SU-DHL-6 (cell line): ENCODE results near the gene WDTC1.

Source experiments
- H2AFZ ChIP-seq: fragments of 200-600 bp; sonication (generic); 2 replicates; pipeline ENCODE4 v1.6.1; 2014; ENCODE audit warnings: low read depth, mild to moderate bottlenecking, moderate library complexity, mixed read lengths, antibody characterized with exemption, low read length; ENCODE audit not compliant: severe bottlenecking
- H3F3A ChIP-seq: fragments of 200-600 bp; shearing (Covaris generic); 2 replicates; pipeline ENCODE4 v1.6.0; 2016; ENCODE audit warnings: antibody characterized with exemption, mild to moderate bottlenecking; ENCODE audit not compliant: insufficient read depth
- H3K27ac ChIP-seq: fragments of 200-600 bp; sonication (generic); 2 replicates; pipeline ENCODE4 v1.5.1; 2016; ENCODE audit warnings: low read depth, mild to moderate bottlenecking, low read length, moderate library complexity, mixed read lengths
- H3K27me3 ChIP-seq: fragments of 200-600 bp; sonication (generic), shearing (Covaris generic); 2 replicates; pipeline ENCODE4 v1.6.0; 2014; ENCODE audit warnings: mild to moderate bottlenecking, low read length
- H3K36me3 ChIP-seq: fragments of 200-600 bp; sonication (generic); 2 replicates; pipeline ENCODE4 v1.6.1; 2014; ENCODE audit warnings: mild to moderate bottlenecking, low read length, mixed read lengths
- H3K4me2 ChIP-seq: fragments of 300-600, 200-600 bp; shearing (Covaris generic), sonication (generic); 2 replicates; pipeline ENCODE4 v1.6.0; 2014; ENCODE audit warnings: low read length, low read depth, mild to moderate bottlenecking; ENCODE audit not compliant: poor library complexity, severe bottlenecking
- H3K4me3 ChIP-seq: fragments of 200-600 bp; sonication (generic); 2 replicates; pipeline ENCODE4 v1.5.1; 2014; ENCODE audit warnings: antibody characterized with exemption, low read length, mild to moderate bottlenecking, mixed read lengths; ENCODE audit not compliant: insufficient read depth, poor library complexity, severe bottlenecking
- H3K79me2 ChIP-seq: fragments of 200-600 bp; sonication (generic); 2 replicates; pipeline ENCODE4 v1.6.1; 2014; ENCODE audit warnings: mild to moderate bottlenecking, low read length, moderate library complexity; ENCODE audit not compliant: insufficient read depth
- H3K9ac ChIP-seq: fragments of 200-600 bp; sonication (generic); 2 replicates; pipeline ENCODE4 v1.7.0; 2014; ENCODE audit warnings: mild to moderate bottlenecking, low read length
- H3K9me2 ChIP-seq: fragments of 200-600 bp; sonication (generic); replicated peaks from 2 replicates; pipeline ENCODE4 v1.6.1; 2014; ENCODE audit warnings: low read length; ENCODE audit not compliant: insufficient read depth
- H3K9me3 ChIP-seq: fragments of 200-600 bp; sonication (generic); 2 replicates; pipeline ENCODE4 v1.6.1; 2014; ENCODE audit warnings: low read length, mixed read lengths; ENCODE audit not compliant: insufficient read depth
- H4K20me1 ChIP-seq: fragments of 200-600 bp; sonication (generic); 2 replicates; pipeline ENCODE4 v1.6.1; 2014; ENCODE audit warnings: low read depth, mild to moderate bottlenecking, antibody characterized with exemption, low read length, moderate library complexity, mixed read lengths
- EZH2phosphoT487 ChIP-seq: fragments of 200-600 bp; sonication (generic), shearing (Covaris generic); conservative IDR thresholded peaks from 2 replicates; pipeline ENCODE4 v1.6.1; 2018; ENCODE audit warnings: mild to moderate bottlenecking, antibody characterized with exemption, low read length, moderate library complexity, mixed read lengths
- TF ChIP-seq, protein P1 (sequence below): fragments of 200-600 bp; sonication (generic); IDR thresholded peaks from one replicate; pipeline ENCODE4 v1.5.1; 2017; ENCODE audit warnings: antibody characterized with exemption, mild to moderate bottlenecking, low read length, moderate library complexity; ENCODE audit not compliant: insufficient read depth, poor library complexity, severe bottlenecking

Gene WDTC1

DNA sequence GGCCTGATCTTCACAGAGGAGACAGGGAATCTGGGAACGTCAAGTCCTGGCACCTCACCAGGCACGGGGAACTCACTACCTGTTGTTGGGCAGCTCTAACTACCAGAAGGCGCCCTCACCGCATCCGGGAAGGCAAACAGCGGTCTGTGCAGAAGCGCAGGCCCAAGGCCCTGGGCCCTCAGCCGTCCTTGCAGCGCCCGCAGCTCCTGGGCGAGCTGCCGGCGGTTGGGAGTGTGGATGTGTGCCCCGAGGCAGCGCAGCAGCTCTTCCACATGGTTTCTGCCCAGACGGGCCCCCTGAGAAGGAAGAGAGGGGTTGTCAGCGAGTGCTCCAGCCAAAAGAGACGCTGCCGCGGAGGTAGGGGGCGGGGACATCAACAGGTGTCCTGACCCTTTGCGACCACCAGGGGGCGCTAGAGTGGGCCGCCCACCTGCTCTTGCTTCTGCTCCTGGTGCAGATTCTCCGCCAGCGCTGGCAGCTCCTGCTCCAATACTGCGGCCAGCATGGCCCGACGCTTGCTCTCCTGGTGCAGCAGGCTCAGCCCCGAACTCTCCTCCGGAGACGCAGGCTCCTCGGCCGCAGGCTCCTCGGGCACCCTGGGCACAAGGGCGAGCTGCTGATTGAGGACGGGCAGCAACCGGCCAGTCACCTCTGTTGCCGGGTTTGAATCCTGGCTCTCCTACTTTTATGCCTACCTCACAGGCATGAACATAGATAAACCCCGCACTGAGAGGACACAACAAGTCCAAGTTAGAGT lies 123.0 kb downstream of the WDTC1 start:
- Histone ChIP-seq H3K79me2 (no peaks in the 10 kb centered on the region), H3K4me3 (no peak overlapping the region), H4K20me1 (no peaks in the 10 kb centered on the region), H3K4me2 (peak overlapping the region; percentile 42), H3K36me3 (no peaks in the 10 kb centered on the region), H3K9me2 (no peaks in the 10 kb centered on the region), H2AFZ (peak overlapping the region; percentile 79), H3K27me3 (no peaks in the 10 kb centered on the region), H3K9ac (no peak overlapping the region), H3K27ac (no peak overlapping the region), H3F3A (no peaks in the 10 kb centered on the region), H3K9me3 (no peaks in the 10 kb centered on the region)
- TF ChIP-seq EZH2phosphoT487 = no peak
- TF ChIP-seq, protein P1, sequence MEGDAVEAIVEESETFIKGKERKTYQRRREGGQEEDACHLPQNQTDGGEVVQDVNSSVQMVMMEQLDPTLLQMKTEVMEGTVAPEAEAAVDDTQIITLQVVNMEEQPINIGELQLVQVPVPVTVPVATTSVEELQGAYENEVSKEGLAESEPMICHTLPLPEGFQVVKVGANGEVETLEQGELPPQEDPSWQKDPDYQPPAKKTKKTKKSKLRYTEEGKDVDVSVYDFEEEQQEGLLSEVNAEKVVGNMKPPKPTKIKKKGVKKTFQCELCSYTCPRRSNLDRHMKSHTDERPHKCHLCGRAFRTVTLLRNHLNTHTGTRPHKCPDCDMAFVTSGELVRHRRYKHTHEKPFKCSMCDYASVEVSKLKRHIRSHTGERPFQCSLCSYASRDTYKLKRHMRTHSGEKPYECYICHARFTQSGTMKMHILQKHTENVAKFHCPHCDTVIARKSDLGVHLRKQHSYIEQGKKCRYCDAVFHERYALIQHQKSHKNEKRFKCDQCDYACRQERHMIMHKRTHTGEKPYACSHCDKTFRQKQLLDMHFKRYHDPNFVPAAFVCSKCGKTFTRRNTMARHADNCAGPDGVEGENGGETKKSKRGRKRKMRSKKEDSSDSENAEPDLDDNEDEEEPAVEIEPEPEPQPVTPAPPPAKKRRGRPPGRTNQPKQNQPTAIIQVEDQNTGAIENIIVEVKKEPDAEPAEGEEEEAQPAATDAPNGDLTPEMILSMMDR = peak; percentile 58
